ENCODE data around the gene CACNA1B.

DNA sequence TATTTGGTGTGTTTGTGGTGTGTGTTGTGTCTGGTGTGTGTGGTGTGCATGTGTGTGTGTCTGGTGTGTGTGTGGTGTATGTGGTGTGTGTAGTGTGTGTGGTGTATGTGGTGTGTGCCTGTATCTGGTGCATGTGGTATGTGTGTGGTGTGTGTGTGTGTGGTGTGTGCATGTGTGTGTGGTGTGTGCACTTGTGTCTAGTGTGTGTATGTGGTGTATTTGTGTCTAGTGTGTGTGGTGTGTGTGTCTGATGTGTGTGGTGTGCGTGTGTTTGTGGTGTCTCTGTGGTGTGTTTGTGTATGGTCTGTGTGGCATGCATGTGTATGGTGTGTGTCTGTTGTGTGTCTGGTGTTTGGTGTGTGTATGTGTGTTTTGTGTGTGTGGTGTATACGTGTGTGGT is 71.1 kb downstream of the CACNA1B start:
- TF ChIP-seq, protein P1, sequence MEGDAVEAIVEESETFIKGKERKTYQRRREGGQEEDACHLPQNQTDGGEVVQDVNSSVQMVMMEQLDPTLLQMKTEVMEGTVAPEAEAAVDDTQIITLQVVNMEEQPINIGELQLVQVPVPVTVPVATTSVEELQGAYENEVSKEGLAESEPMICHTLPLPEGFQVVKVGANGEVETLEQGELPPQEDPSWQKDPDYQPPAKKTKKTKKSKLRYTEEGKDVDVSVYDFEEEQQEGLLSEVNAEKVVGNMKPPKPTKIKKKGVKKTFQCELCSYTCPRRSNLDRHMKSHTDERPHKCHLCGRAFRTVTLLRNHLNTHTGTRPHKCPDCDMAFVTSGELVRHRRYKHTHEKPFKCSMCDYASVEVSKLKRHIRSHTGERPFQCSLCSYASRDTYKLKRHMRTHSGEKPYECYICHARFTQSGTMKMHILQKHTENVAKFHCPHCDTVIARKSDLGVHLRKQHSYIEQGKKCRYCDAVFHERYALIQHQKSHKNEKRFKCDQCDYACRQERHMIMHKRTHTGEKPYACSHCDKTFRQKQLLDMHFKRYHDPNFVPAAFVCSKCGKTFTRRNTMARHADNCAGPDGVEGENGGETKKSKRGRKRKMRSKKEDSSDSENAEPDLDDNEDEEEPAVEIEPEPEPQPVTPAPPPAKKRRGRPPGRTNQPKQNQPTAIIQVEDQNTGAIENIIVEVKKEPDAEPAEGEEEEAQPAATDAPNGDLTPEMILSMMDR (IDR thresholded peaks at IDR 0.05), result no peak
- no peak for TF ChIP-seq EP300 (IDR thresholded peaks at IDR 0.05)
- no peak for TF ChIP-seq POLR2AphosphoS5 (IDR thresholded peaks at IDR 0.05)
- TF ChIP-seq POLR2A (IDR thresholded peaks at IDR 0.05; ENCODE audit: low read depth), result no peak

Data from esophagus muscularis mucosa (tissue), 4 donors.